CD4-positive, alpha-beta T cell treated with Interferon alpha-2 for 1 hour (primary cell): ENCODE data around the gene SPDYC.

ENCODE experiments used
- DNase-seq, 2 donors: peaks; one replicate each; pipeline ENCODE4 v3.0.0-alpha.2; 2020 to 2022

SPDYC gene

GRCh38 chr11:65207918-65208784 lies 38.1 kb downstream of the SPDYC start:
- DNase-seq = no peak

GRCh38 chr11:65208785-65209710 lies 39.0 kb downstream of the SPDYC start:
- no peak for DNase-seq

GRCh38 chr11:65209711-65210360 lies 39.8 kb downstream of the SPDYC start:
- DNase-seq = no peak

- DNase-seq = no peak
Observed at GRCh38 chr11:65210361-65210731, 40.3 kb downstream of the SPDYC start.

GRCh38 chr11:65210748-65211147 lies 40.7 kb downstream of the SPDYC start:
- no peak for DNase-seq

GRCh38 chr11:65211293-65212105 lies 41.5 kb downstream of the SPDYC start:
- DNase-seq = no peak

- no peak for DNase-seq
Observed at GRCh38 chr11:65212226-65212801, 42.3 kb downstream of the SPDYC start.

- peak in 1 of 2 donors; percentile 12 for DNase-seq
Observed at GRCh38 chr11:65213322-65214211, 43.5 kb downstream of the SPDYC start.

GRCh38 chr11:65214212-65214845 lies 44.3 kb downstream of the SPDYC start:
- no peak for DNase-seq

GRCh38 chr11:65215441-65216076 lies 45.5 kb downstream of the SPDYC start:
- no peak for DNase-seq

GRCh38 chr11:65216830-65217229 lies 46.8 kb downstream of the SPDYC start:
- no peak for DNase-seq

GRCh38 chr11:65217441-65218423 lies 47.7 kb downstream of the SPDYC start:
- no peak for DNase-seq

GRCh38 chr11:65218446-65218845 lies 48.4 kb downstream of the SPDYC start:
- no peak for DNase-seq

GRCh38 chr11:65219930-65220213 lies 49.8 kb downstream of the SPDYC start:
- no peak for DNase-seq

- DNase-seq = no peak
Observed at GRCh38 chr11:65221026-65221425, 51.0 kb downstream of the SPDYC start.
